Inflammatory macrophage treated with lipopolysaccharide for 1 hour (primary cell): ENCODE results near the gene NAGLU.

Experiments used
- DNase-seq, 2 donors: peaks; one replicate each; pipeline ENCODE4 v3.0.0-alpha.2; 2020 to 2022

Gene NAGLU

DNA sequence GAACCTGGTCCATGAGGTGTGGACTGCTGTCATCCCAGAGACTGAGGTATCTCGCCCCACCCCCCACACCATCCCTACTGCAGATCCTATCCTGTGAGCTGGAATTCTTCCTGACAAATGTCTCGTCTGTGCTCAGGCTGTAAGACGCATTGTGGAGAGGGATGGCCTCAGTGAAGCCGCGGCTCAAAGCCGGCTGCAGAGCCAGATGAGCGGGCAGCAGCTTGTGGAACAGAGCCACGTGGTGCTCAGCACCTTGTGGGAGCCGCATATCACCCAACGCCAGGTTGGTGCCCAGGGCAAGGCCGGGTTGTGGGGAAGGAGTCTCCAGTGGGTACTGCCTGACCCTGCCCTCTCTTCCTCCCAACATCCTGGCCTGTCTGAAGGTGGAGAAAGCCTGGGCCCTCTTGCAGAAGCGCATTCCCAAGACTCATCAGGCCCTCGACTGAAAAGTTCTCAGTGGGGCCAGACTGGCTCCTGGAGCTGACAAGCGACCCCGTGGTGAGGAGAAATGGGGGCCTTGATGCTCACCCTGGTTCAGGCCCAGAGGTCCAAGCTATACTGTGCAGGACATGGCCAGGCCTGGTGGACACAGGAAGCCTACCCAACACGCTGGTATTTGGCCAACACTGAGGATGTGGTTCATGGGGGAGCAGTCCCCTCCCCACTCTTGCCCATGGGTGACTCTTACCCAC is 29.6 kb downstream of the NAGLU start:
- DNase-seq: no peak

- no peak for DNase-seq
Observed at GRCh38 chr17:42566215-42566882, 30.3 kb downstream of the NAGLU start.

- peak; percentile 87 to 96 for DNase-seq
Observed at GRCh38 chr17:42566883-42567573, 31.0 kb downstream of the NAGLU start, which contains the start of gene MLX. Gene MLX (plus strand): TSS chr17:42567100. CDS start chr17:42567125, 25 bp downstream.

DNA sequence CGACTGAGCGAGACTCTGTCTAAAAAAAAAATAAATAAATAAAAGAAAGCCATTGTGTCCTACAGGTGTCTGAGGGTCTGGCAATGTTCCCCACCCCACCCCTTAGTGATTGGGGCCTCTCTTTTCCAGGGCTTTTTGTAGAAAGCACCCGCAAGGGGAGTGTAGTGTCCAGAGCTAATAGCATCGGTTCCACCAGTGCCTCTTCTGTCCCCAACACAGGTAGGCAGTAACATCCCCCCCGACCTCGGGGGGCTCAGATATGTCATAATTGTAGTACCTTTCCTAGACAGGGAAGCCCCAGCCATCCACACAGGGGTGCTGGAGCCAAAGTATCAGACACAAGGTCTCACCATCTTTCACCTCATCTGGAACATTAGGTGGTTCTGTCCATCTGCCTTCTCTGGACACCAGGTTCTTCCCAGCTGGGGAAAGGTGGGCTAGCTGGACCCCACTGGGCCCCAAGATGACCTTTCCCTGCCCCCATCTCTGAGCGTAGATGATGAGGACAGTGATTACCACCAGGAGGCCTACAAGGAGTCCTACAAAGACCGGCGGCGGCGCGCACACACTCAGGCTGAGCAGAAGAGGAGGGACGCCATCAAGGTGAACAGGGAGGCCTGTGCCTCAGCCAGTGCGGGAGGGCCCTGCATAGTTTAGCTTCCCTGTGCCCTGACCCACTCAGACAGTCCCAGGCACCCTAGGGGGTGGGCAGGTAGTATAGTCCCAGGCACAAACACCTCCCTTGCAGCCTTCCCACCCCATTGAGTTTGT is 32.5 kb downstream of the NAGLU start:
- DNase-seq: no peak

GRCh38 chr17:42571435-42572225 is 35.6 kb downstream of the NAGLU start:
- no peak for DNase-seq

- DNase-seq: no peak
Observed at GRCh38 chr17:42573095-42573494, 37.1 kb downstream of the NAGLU start.

GRCh38 chr17:42574463-42574862 is 38.4 kb downstream of the NAGLU start:
- DNase-seq: no peak

- no peak for DNase-seq
Observed at GRCh38 chr17:42577140-42577531, 41.1 kb downstream of the NAGLU start.

DNA sequence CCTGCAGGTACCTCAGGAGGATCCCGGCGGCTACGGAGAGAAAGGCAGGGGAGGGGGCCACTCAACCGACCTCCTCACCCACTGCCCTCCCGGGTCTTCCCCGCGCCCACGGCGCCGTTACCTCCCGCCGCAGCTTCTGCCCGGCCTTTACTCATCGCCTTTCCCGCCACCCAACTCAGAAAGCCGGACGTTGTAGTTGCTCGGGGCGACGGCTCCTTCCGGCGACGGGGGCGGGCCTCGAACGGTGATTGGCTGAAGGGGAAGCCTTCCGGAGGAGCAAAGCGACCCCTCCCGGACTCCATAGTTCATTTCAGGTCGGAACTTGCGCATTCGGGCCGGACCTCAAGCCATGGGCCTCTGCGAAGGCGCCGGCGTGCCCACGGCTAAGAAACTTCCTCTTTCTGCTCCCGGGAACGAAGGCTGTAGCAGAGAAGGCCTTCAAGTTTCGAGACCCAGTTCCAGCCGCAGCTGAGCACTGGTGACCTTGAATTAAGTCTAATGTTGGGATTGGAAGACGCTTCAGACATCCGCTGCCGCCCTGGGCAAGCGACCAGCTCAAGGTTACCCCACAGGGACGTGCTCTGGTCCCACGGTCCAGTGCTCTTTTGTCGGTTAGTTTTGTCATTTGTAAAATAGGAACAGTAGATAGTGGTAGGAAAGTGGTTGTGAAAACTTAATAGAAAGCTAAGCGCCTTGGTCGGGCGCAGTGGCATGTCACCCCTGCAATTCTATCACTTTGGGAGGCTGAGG is 41.7 kb downstream of the NAGLU start, which contains the start of gene PSMC3IP:
TSS of gene PSMC3IP (minus strand) at position 198 of the 750 bp plus-strand sequence. CDS start at position 155, 43 bp downstream.
- DNase-seq: peak; percentile 97 to 98

DNA sequence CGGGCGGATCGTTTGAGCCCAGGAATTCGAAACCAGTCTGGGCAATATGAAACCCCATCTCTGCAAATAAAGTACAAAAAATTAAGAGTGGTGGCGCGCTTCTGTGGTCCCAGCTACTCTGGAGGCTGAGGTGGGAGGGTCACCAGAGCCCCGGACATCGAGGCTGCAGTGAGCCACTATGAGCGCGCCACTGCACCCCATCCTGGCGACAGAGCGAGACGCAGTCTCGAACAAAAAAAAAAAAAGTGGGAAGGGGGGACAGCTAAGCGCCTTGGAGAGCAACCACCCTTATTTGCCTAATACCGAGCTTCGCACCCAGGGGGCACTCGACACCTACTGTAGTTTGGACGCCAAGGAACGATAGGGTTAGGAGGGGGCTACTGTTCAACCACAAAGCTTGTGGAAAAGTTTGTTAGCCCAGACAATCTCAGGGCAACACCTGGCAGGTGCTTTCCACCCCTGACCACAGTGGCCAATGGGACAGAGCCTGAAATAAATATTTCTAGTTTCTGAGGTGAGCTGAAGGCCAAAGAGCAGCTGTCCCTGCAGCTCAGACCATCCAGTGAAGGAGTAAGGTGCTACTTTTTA is 42.3 kb downstream of the NAGLU start:
- peak; percentile 55 to 81 for DNase-seq

- no peak for DNase-seq
Observed at GRCh38 chr17:42579794-42580551, 43.9 kb downstream of the NAGLU start.

DNA sequence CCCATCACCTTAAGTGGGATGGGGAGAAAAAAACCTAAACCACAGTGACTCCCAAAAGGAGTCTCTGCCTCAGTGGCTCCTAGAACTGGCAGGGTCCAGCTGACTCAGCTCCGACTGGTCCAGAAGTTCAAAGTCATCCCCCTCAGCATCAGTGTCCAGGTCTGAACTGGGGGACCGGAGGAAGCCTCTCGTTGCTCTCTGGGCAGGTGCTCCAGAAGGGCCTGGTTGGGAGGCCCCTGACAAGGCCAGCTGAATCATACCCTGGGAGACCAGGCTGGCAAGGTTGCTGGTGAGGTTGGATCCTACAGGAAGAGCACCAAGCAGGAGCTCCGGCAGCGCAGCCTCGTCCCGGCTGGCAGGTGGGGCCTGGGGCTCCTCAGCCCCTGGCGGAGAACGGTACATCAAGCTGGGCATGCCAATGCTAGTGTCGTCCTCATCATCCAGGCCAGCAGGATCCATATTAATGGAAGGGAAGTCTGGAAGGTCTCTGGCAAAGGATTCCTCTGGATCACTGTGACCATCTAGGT is 45.8 kb downstream of the NAGLU start:
- no peak for DNase-seq

DNA sequence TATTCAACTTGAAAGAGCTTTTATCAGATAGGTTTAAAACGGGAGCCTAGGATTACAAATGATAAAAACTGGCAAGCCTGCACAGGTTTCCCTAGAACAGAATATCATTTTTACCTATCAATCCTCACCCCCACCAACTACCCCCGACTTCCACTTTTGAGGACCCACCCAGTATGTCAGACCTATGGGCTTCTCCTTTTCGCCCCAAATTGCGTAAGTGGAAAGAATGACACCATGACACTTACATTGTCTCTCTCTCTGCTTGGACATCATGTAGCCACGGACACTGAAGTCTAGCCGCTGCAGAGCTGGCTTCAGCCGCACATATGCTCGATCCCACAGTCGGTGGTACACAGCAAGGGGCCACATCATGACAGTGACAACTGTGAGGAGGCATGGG is 48.8 kb downstream of the NAGLU start:
- peak; percentile 83 to 85 for DNase-seq

GRCh38 chr17:42585353-42585752 is 49.3 kb downstream of the NAGLU start:
- peak; percentile 52 to 77 for DNase-seq

- DNase-seq: no peak
Observed at GRCh38 chr17:42586514-42587230, 50.6 kb downstream of the NAGLU start.

DNA sequence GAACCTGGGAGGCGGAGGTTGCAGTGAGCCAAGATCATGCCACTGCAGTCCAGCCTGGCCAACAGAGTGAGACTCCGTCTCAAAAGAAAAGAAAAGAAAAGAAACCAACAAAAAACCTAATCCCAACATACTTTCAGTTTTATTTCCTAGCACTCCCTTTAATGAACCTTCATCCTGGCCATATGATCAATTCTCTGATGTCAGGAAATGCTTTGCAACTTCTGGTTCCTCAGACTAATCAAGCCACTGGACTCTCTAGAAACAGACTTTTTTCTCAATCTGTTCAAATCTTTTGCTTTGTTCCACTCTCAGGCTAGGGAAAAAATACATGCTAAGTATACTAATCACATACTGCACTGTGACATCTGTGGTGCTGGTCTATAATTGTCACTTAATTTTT is 54.8 kb downstream of the NAGLU start:
- no peak for DNase-seq

DNA sequence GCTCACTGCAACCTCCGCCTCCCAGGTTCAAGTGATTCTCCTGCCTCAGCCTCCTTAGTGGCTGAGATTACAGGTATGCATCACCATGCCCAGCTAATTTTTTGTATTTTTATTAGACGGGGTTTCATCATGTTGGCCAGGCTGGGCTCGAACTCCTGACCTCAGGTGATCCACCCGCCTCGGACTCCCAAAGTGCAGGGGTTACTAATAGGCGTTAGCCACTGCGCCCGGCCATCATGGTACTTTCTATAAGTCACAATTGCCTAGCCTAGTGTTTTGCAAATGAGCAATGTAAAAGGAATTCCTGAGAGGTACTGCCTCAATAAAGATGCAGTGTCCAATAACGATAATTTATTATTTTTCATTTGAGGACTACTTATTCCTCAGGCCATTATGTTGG is 55.4 kb downstream of the NAGLU start:
- DNase-seq: no peak
